ENCODE measurements around the gene WASHC4.
"Not testable (repeated sequence)": the region's sequence is repeated elsewhere in the genome, so short reads cannot be mapped to it uniquely, and the experiment has no call there.

WASHC4 gene

GRCh38 chr12:105175397-105175990 is 68.0 kb downstream of the WASHC4 start:
- no peak for DNase-seq (ENCODE audit: low spot score)
- Histone ChIP-seq H3K27ac (no peak overlapping the region), H3K4me3 (no peak overlapping the region)
- TF ChIP-seq CTCF (IDR thresholded peaks at IDR 0.05): no peak

GRCh38 chr12:105177208-105177607 is 69.7 kb downstream of the WASHC4 start:
- no peak for TF ChIP-seq CTCF (IDR thresholded peaks at IDR 0.05)
- Histone ChIP-seq H3K4me3 (no peak overlapping the region), H3K27ac (no peak overlapping the region)
- DNase-seq (ENCODE audit: low spot score): no peak

- not testable (repeated sequence) for DNase-seq (ENCODE audit: low spot score); H3K4me3 ChIP-seq; H3K27ac ChIP-seq
Observed at GRCh38 chr12:105179114-105179513, 71.6 kb downstream of the WASHC4 start.

GRCh38 chr12:105183406-105183805 is 75.9 kb downstream of the WASHC4 start:
- not testable (repeated sequence) for H3K4me3 ChIP-seq; H3K27ac ChIP-seq; DNase-seq (ENCODE audit: low spot score)

GRCh38 chr12:105183976-105184375 is 76.4 kb downstream of the WASHC4 start:
- H3K4me3 ChIP-seq; DNase-seq (ENCODE audit: low spot score); H3K27ac ChIP-seq: not testable (repeated sequence)

- Histone ChIP-seq H3K27ac (no peak overlapping the region), H3K4me3 (no peak overlapping the region)
- no peak for DNase-seq (ENCODE audit: low spot score)
- TF ChIP-seq CTCF (IDR thresholded peaks at IDR 0.05): no peak
Observed at GRCh38 chr12:105189293-105189692, 81.8 kb downstream of the WASHC4 start.

GRCh38 chr12:105190530-105190929 is 83.0 kb downstream of the WASHC4 start:
- Histone ChIP-seq H3K27ac (no peak overlapping the region), H3K4me3 (no peak overlapping the region)
- TF ChIP-seq CTCF (IDR thresholded peaks at IDR 0.05): no peak
- no peak for DNase-seq (ENCODE audit: low spot score)

- no peak overlapping the region for H3K4me3 ChIP-seq
- TF ChIP-seq CTCF (IDR thresholded peaks at IDR 0.05): no peak
- H3K27ac ChIP-seq: no peak overlapping the region
- no peak for DNase-seq (ENCODE audit: low spot score)
Observed at GRCh38 chr12:105192624-105193225, 85.2 kb downstream of the WASHC4 start.

- H3K4me3 ChIP-seq: no peak overlapping the region
- H3K27ac ChIP-seq: no peak overlapping the region
- TF ChIP-seq CTCF (IDR thresholded peaks at IDR 0.05): no peak
- no peak for DNase-seq (ENCODE audit: low spot score)
Observed at GRCh38 chr12:105194947-105195346, 87.4 kb downstream of the WASHC4 start.
